Activated T-cell treated with anti-CD3 and anti-CD28 coated beads, Interleukin-2, amount 50 U/mL, for 48 hours (primary cell): ENCODE results near the gene FLACC1.
"Not testable (repeated sequence)": the region's sequence is repeated elsewhere in the genome, so short reads cannot be mapped to it uniquely, and the experiment has no call there.

Experiments
- DNase-seq, 2 experiments: peaks; one replicate each; pipeline ENCODE4 v3.0.0-alpha.2; 2020

The FLACC1 gene

DNA sequence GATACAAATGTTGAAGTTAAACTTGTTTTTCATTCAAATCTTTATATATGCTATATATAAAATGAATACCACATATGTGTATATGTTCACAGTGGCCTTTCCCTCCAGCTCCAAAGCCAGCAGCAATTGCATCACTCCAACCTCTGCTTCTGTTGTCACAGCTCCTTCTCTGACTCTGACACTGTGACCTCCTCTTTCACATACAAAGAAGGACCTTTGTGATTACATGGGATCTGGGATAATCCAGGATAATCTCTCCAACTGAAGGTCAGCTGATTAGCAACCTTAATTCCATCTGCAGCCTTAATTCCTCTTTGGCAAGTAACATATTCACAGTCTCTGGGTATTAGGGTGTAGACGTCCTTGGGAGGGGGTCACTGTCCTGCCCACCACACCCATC, 8.4 kb downstream of the FLACC1 start:
- DNase-seq = no peak

DNA sequence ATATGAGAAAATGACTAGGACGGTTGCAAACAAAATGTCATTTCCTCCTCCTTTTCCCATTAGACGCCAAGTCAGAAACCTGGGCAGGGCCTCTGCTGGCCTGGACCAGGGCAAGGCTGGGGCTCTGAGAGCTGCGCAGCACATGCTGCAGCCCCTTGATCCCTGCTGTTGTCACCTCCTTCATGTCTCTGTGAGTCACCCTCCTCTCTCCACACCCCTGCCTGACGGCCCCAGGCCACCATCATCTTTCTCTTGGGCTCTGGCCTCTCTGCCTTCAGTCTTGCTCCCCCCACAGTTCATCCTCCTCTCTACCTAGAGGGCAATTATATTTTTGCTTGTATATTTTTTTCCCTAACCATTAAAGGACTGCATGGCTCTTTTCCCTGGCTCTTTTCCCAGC, 10.0 kb downstream of the FLACC1 start:
- DNase-seq = no peak

DNA sequence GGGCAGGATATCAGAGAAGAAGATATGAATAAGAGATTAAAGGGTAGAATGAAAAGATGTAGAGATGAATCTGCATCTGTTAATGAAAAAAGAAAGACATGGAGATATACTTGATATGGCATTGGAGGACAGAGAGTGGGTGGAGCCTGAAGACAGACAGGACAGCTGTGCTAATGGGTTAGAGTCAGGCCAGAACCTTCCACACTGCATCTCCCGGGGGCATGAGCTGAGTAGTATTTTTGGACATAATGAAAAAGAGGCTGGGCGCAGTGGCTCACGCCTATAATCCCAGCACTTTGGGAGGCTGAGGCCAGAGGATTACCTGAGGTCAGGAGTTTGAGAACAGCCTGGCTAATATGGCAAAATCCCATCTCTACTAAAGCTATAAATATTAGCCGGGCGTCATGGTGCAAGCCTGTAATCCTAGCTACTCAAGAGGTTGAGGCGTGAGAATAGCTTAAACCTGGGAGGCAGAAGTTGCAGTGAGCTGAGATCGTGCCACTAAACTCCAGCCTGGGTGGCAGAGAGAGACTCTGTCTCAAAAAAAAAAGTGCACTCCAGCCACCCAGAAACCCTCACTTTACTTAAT, 11.4 kb downstream of the FLACC1 start:
- no peak for DNase-seq

DNA sequence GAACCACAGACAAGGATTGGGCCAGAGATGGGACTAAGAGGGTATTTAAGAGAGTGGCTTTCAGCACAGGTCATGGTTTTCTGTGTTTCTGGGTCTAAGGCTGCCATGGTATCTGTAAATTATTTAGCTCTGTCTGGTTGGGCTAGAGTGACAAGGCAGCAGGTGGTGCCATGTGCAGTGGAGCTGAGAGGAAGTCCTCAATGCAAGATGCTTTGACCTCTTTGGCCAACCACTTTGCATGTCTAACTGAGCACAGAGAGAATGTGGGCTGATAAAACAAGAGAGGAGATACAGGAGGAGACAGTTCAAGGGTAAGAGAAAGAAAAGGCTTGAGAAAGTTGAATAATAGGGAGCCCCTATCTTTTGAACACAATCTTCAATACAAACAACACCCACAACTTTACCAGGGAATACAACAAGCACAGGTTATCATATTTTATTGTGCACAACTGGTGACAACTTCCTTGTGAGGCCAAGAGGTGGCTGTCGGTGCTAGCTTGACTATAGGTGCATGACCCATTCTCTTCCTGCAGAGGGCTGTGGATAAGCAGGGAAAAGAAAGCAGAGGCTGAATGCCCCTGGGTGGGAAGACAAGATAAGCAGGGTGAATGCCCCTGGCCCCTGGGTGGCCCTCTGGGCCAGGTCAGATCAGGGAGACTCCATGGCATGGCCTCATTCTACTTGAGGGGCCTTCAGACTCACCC, 12.3 kb downstream of the FLACC1 start:
- DNase-seq = no peak

DNA sequence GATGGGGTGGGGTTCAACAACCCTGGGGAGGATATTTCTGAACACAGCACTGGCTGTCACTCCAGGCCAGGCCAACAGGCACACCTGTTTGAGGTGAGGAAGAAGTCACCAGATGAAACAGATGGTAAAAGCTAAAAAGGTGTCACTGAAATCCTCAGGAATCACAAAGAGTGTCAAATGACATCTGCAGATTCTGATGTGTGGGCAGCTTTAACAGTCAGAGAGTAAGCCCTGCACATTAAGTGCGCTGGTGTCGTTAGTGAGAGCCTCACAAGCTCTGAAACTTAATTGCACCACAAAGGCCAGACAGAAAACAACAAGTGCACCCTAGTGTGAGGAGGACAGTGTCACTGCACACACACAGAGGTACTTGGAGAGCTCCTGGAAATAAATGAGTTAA, 13.6 kb downstream of the FLACC1 start:
- DNase-seq = no peak

DNA sequence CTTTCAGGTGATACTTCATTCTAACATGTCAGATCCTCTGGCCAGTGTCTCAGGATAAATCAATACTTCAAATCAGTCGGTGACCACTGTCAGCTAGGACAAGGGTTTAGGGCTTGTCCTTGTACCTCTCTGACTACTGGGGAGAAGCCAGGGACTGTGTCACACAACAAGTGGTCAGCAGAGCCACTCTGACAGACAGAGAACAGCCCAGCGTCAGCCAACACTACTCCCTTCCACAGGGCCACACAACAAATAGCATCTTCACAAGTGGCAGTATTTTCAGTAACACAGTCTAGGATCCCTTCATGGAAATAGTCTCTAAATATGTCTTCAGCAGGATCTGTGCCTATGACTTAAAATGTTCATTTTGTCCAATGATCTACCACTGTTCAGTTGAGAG, 14.2 kb downstream of the FLACC1 start:
- no peak for DNase-seq

DNA sequence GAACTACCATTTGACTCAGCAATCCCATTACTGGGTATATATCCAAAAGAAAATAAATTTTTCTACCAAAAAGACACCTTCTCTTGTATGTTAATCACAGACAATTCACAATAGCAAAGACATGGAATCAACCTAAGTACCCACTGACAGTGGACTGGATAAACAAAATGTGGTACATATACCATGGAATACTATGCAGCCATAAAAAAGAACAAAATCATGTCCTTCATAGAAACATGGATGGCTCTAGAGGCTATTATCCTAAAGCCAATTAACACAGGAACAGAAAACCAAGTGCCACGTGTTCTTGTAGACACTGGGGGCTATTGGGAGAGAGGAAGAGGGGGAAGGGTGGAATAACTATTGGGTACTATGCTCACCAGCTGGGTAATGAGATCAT, 27.7 kb downstream of the FLACC1 start:
- DNase-seq = no peak

DNA sequence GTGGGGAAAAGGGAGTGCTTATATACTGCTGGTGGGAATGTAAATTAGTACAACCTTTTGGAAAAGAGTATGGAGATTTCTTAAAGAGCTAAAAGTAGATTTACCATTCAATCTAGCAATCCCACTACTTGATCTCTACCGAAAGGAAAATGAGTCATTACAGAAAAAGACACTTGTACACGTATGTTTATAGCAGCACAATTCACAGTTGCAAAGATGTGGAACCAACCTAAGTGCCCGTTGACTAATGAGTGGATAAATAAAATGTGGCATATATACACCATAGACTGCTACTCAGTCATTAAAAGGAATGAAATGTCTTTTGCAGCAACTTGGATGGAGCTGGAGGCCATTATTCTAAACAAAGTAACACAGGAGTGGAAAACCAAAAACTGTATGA, 29.5 kb downstream of the FLACC1 start:
- DNase-seq = no peak

DNA sequence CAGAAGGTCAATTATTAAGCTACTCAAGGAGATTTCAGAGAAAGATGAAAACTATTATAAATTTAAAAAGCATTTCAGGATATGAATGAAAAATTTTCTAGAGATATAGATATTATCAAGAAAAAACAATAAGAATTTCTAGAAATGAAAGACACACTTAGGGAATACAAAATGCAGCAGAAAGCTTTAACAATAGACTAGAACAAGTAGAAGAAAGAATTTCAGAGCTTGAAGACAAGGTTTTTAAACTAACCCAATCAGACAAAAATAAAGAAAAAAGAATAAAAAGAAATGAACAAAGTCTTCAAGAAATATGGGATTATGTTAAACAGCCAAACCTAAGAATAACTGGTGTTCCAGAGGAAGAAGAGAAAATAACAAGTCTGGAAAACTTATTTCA, 34.4 kb downstream of the FLACC1 start:
- DNase-seq = no peak

DNA sequence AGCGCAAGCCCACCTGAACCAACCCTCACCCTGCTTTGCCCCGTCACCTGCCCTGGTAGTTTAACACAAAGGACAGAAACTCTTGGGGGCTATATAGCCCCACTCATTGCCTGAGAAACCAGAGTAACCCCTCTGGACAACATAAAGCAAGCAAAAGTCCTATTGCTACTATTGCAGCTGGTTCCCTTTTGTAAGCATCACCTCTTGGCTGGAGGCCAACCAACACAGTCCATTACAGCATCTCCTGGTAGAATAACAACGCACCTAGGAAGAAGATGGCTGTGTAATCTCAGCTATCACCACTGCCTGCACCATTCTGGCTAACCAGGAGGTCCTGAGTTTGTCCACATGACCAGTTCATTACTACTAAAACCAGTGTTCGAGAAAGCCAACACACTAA, 36.4 kb downstream of the FLACC1 start:
- no peak for DNase-seq

DNA sequence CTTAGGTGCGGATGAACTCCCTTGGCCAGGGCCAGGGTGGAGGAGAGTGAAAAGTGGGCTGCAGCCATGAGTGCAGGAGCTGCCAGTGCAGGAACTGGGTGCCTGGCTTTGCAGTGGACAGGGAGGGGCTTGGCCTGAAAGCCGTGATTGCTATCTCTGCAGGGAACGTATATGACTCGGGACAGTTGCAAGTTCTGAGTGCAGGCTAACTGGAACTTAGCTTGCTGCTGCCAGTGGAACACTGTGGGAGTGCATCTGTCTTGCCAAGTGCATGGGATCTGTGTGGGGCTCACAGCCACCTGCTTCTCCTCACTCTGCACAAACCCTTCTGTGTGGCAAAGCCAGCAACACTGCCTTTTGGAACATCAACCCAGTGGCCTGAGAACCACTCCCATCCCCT, 36.9 kb downstream of the FLACC1 start:
- DNase-seq = no peak

DNA sequence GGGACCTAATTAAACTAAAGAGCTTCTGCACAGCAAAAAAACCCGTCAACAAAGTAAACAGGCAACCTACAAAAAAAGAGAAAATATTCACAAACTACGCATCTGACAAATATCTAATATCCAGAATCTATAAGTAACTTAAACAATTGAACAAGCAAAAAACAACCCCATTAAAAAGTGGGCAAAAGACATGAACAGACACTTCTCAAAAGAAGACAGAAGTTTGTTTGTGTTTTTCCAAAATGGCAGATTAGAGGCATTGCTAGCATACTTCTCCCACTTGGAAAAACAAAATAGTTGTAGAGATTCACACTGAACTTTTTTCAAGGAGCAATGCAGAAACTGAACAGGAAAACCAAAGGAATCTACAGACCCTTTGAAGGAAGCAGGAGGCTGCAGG, 37.6 kb downstream of the FLACC1 start:
- DNase-seq = no peak

DNA sequence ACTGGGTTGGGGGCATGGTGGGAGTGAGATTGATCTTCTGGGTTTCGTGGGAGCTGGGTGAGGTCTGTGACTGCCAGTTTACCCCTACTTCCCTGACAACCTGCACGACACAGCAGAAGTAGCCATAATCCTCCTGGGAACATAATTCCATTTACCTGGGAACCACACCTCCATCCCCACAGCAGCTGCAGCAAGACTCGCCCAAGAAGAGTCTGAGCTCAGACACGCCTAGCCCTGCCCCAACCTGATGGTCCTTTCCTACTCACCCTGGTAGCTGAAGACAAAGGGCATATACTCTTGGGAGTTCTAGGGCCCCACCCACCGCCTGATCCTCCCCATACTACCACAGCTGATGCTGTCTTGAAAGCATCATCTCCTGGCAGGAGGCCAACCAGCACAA, 43.8 kb downstream of the FLACC1 start:
- DNase-seq = no peak

DNA sequence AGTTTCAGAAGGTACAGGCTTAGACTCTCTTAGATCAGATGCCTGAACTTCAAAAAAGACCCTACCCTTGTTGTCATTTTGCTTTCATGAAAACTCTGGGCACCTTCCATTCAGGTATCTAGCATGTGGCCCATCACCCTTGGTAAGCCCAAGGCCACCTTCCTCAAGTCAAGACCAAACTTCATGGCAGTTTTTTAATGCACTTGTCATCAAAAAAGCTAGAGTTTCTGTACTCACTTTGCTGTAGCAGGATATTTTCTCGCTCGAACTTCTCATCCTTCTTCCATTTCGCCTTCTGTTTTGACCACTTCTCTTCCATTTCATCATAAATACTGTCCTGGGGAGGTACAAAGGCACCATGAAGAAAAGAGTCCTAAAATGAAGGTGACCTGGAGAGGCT, 48.2 kb downstream of the FLACC1 start:
- DNase-seq = no peak

DNA sequence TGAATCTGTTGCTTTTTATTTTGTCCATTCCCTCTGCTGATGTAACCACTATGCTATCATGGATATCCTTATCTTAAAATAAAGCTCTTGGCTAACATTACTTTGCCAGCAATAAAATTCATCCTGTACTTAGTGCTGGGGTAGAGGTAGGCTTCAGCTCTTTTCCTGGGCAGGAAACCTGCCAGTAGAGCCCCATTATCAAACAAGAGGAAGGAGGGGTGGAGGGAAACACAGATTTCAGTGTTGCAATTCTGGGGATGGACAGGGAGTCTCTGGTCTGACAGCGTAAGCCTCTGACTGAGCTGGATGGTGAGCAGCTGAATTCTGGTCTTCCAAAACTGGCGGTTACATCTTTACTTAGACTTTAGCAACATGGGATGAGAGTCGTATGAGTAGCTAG, 49.3 kb downstream of the FLACC1 start:
- DNase-seq = no peak

DNA sequence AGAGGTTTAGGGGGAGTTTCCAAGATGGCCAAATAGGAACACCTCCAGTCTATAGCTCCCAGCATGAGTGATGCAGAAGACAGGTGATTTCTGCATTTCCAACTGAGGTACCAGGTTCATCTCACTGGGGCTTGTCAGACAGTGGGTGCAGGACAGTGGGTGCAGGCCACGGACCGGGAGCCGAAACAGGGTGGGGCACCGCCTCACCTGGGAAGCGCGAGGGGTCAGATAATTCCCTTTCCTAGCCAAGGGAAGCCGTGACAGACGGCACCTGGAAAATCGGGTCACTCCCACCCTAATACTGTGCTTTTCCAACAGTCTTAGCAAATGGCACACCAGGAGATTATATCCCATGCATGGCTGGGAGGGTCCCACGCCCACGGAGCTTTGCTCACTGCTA, 57.2 kb downstream of the FLACC1 start:
- DNase-seq = not testable (repeated sequence)

DNA sequence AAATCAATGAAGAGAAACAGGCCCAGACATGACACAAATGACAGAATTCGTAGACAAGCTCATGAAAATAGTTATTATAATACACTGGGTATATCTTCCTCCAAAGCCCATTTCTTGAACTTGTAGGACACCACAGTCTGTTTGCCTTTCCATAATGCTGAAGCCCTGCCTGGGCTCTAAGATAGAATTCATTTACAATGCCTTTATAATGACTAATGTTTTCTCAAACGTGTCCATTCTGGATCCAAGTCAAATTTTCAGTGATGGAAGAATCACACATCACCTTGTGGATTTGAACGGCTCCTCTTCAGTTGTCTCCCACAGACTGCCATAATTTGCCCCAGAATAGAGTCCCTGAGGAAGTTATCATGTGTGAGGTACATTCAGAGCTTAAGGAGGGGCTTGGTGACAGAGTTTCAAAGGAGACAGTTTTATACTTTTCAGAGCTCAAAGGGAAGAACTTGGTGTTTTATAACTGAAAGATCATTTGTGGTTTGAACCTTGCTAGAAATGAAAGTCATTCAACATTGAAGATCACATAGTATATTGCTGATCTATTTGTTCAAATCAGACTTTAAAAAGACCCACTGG, 58.6 kb downstream of the FLACC1 start:
- DNase-seq = no peak

DNA sequence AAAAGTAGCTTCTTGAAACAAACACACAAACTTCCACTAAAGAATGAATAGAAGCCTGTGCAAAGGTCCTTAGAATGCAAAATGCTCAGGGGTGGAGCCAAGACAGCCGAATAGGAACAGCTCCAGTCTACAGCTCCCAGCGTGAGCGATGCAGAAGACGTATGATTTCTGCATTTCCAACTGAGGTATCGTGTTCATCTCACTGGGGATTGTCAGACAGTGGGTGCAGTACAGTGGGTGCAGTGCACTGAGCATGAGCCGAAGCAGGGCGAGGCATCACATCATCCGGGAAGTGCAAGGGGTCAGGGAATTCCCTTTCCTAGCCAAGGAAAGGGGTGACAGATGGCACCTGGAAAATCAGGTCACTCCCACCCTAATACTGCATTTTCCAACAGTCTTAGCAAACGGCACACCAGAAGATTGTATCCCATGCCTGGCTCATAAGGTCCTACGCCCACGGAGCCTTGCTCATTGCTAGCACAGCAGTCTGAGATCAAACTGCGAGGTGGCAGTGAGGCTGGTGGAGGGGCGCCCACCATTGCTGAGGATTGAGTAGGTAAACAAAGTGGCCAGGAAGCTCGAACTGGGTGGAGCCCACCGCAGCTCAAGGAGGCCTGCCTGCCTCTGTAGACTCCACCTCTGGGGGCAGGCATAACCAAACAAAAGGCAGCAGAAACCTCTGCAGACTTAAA, 66.5 kb downstream of the FLACC1 start:
- not testable (repeated sequence) for DNase-seq

DNA sequence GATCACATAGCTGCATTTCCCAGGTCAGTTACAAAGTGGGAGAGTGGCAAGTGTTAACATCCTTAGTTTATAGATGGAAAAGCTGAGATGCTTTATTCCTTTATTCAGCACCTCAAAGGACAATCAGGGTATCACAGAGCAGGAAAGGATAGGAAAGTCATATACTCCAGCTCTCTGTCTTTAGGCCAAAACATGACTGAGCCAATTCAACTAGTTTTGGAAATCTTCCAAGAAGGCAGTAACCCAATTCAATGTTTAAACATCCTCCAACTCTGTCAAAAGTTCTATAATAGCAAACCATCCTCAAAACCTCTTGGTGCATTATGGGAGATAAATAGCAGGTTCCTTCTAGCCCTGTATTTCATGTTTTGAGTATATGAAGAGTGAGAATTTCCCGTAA, 71.6 kb downstream of the FLACC1 start:
- DNase-seq = no peak

DNA sequence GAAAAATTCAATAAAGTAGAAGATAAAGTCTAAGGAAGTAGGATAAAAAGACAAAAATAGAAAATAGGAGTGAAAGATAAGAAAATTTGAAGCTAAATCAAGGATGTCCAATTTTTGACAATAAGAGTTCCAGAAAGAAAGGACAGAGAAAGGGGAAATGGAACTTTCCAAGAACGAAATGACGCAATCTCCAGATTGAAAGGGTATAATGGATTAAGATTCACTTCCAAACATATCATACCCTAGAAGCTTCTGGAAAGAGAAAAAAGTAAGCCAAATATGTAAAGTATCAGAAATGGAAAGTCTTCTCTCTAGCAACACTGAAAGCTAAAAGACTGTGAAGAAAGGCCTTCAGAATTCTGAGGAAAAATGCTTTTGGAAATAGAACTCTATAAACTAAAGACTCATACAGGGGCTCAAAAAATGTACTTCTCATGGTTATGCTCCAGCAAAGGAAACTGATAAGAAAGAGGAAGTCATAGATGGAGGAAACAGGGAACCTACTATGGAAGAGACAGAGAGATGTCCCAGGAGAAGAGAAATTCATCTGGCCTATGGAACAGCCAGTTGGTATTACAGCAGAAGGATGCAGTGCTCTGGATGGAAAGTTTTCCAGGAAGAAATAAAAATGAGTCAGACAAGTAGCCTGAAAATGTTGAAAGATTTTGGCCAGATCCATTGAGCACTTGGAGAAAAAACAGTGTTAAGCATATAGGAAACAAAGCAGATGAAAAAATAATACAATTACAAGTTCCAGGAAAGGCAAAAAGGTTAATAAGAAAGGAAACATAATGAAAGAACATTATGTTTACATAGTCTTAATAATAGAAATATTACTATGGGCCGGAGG, 76.7 kb downstream of the FLACC1 start:
- DNase-seq = no peak

DNA sequence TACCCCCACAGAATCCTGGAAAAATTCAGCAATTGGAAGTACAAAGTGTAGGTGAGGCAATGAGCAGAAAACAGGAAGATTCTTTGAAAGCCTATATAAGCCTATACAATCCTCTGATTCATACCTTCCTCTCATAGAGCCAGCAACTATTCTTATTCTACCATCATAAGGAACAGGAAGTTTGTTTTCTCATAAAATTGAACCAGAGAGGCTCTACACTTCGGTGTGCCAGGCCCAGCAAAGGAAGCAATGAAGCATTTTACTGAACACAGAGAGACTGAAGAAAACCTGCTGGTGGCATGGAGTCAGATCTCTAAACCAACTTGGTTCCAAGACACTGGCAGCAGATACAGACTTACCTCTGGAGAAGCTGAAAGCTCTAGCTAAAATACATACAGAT, 78.1 kb downstream of the FLACC1 start:
- DNase-seq = no peak

DNA sequence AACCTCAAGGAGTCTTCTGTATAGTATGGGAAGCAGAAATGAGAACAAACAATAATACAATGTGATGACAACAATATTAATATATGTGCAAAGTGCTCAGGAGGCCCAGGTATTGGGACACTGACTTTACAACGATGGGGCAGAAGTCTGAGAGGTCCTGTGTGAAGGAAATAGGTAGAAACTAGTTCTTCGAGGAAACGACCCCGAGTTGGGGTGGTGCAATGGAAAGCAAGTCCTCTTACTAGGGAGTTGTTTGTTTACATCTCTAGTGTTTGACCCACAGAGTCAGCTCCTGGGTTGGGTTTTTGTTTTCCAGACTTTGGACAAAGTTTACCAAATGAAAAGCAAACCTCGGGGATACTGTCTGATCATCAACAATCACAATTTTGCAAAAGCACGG, 80.6 kb downstream of the FLACC1 start:
- no peak for DNase-seq

DNA sequence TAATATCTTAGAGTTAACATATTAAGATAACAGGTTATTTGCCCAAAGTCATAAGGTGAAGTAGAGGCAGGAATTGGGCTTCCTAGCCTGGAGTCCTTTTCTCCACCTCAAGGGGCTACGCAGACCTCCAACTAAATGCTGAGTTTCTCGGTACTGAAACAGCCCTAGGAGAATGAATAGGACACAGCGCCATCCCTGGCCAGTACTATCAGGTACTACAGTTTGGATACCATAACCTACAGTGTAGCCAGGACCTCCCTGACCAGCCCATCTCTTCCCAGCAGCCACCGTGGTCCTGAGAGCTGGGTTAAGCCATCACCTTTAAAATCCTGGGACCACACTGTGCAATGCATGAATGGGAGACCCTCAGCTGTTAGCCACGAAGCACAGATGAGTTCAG, 81.2 kb downstream of the FLACC1 start:
- DNase-seq = no peak
